Glomerular visceral epithelial cell (primary cell): ENCODE data around the gene TMEM232.

Source experiments
- DNase-seq: peaks from one replicate; pipeline ENCODE4 v3.0.0-alpha.2; 2016; ENCODE audit errors: extremely low spot score

The TMEM232 gene

DNA sequence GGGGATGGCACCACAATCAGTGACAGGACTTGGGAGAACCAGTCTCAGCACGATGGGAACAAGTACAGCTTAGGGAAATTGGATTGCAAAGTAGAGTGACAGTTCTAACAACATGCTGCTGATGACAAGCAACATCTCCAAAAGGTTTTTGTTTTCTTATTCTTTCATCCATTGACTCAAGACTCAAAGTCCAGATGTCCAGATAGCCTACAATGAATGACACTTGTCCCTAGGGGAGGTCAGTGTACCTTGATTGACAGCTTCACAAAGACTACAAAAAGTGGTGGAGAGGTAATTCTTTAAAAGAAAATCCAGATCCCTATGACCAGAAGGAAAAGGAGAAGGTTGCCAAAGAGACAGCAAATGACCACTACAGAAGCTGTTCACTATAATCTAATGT lies 323.9 kb downstream of the TMEM232 start:
- no peak for DNase-seq

DNA sequence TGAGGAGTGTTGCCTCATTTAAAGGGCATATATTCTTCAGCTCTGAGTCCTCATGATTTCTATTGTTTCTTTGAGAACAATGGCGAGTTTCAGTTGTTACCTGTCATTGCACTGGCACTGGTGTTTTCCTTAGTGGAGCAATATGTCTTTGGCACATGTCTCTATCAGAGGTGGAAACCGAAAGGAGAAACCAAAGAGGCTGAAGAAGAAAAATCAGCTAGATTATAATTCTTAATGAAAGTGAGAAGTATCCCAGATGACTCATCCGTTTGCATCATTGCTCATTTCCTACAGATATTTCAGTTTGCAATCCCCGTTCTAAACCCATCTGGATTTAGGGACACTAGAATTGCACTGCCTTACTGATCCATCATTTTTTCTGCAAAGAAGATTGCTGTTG lies 324.6 kb downstream of the TMEM232 start:
- DNase-seq, result peak; percentile 17

DNA sequence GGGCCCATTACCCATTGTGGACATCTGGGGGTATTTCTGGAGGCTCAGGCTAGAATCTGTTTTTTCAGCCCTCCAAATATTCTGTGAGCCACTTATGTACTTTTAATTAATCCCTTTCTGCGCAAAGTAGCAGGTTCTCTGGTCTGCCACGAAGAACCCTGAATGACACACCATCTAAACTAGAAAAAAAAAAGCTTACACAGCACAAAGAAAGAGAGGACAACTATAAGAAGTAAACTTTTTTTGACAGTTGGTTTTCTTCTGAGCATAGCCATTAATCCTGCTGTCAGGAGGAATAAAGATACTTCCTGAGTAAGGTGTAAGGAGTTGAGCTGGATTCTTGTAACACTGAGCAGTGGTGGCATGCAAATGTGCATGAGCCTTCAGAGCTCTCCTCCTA lies 327.5 kb downstream of the TMEM232 start:
- DNase-seq, result no peak

DNA sequence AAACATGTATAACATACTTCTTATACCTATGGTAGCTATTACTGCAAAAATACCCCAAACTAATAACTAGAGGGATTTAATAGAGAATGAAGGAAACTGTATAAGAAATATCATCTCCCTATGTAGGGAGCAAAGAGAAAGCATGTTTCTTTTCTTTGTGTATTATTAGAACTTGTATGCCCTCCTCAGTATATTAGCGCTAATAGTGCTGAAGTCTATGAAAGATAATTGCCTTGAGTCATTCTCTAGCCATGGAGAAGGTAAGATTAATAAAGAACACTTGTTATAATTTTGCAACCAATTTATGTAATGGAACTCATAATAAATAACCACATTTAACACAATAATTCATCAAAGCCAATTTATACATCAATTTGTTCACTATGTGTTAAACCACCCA lies 329.2 kb downstream of the TMEM232 start:
- no peak for DNase-seq

DNA sequence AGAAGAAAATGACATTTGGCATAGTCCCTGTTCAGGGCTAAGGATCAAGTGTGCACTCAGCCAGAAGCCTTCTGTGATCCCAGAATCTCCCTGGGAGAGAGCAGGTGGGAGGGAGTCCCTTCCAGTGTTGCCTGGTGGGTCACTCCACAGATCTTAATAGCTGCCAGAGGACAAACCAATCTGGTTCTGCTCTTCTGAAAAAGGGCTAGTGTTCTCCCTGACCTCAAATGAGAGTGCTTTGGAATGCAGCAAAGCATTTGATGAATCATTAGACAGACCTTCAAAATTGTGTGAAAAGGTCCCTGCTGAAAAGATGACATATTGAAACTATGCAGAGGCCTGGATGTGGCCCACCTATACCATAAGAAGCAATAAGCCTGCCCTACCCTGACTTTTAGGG lies 339.7 kb downstream of the TMEM232 start:
- DNase-seq, result peak; percentile 81

DNA sequence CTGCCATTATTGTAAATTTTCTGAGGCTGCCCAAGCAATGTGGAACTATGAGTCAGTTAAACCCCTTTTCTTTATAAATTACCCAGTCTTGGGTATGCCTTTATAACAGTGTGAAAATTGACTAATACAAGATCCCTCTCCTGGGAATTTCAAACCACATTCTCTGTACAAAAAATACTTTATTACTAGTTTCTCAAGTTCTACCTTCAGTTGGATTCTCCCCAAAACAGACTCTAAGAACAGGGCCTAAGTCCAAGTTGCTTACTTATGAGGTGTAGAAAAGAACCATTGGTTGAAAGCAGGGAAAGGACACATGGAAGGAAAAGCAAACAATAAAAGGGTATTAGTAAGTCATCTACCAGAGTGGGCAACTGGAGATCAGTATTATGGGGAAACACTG lies 343.2 kb downstream of the TMEM232 start:
- DNase-seq, result no peak

DNA sequence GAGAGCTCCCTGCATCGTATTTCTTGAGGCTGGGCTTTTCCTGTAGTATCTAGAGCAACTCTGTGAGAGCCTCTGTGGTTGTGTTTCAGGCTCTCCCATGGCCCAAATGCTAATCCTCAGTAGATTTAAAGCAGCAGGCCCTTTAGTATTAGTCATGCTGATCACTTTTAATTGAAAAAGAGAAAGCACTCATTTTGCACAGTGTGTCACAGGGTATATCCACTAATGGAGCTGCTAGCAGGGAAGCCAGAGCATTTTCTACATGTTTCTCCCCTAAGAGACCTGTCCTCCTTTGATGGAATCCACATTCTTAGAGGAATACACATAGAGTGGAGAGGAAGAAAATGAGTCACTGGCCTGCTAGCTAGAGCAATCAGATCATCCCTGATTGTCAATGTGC lies 348.5 kb downstream of the TMEM232 start:
- DNase-seq, result peak; percentile 71

DNA sequence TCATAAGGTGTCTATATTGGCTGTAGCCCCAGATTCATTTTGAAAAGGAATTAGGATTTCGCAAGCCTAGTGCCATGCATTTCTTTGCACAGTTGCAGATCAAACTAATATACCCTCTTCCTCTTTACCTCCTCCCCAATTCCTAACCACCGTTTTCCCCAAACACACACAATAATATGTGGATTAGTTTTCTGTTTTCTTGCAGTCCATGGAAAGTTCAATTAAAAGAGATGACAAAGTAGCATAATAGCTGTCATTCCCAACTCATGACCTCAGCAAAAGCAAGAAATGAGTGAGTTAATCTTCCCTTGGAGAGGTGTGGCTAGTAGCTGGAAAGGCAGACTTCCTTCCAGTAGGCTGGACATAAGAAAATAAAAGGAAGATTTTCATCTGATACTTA lies 349.1 kb downstream of the TMEM232 start:
- peak; percentile 44 for DNase-seq

DNA sequence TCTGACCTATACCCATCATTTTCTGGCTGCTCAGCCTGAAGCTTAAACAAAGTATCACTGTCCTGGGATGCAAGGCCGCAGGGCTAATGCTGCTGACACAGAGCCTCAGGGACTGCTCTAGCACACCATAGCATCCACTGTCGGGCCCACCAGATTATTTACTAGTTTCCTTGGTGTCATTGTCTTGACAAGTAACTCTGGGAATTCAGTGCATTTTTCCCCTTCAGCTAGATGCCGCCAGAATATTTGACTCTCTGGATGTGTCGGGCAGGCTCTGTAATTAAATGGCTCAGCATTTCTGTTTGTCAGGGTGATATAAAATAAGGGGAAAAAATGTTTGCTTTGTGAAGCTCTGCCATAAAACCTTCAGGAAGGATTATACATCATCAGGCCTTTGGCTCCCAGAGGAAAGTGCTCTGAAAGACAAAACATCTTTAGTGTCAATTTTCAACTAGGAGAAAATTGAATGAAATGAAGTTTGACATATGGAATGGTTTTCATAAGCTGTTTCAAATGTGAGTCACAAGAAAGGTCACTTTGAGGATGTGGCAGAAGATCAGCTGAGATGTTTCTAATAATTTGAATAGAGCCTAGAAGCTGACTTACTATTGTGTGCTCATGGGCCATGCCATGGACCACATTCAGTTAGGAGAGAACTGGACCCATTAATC lies 350.1 kb downstream of the TMEM232 start:
- DNase-seq, result no peak

DNA sequence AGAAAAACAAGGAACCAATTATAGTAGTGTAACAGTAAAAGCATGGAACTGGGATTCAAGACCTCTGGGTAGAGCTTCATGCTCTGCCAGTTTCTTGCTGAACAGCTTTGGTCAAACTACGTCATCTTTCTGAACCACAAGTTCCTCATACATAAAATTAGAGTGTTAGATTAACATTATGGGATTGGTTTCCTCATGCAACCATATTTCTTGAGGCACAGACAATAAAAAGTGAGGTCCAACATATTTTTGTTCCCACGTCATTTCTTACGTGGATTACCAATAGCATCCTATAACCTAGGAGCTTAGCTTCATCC lies 354.8 kb downstream of the TMEM232 start:
- peak; percentile 79 for DNase-seq

DNA sequence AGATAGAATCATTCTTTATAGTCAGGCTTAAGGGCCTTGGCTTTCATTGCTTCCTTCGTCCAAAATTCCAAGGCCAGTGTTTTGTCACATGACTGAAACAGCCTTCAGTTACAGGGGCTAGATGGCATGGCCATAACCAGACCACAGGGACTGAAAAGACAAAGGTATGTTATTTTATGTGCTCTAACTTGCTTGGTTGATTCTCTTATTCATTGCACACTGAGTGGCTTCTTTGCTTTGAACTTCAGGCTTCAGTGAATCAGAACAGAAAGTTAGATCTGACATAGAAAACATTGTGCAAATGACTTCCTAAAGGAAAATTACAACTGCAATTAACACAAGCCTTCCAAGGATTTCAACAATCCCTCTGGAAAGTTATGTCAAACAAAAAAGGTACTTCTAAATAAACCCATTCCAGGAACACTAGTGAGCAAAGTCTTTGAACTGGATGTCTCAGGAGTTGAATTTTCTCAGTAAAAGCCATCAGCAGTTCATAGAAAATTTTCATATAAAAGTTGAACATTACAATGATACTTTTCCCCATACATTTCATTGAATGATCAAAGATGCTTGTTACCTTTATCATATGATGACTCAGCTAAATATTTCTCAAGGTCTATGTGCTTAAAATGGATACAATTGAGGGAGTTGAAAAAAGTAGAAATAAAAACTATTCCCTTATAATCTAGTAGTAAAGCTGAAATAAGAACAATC lies 355.3 kb downstream of the TMEM232 start:
- peak; percentile 72 for DNase-seq
